ENCODE results near the gene EFCAB8.

EFCAB8 gene, protein sequence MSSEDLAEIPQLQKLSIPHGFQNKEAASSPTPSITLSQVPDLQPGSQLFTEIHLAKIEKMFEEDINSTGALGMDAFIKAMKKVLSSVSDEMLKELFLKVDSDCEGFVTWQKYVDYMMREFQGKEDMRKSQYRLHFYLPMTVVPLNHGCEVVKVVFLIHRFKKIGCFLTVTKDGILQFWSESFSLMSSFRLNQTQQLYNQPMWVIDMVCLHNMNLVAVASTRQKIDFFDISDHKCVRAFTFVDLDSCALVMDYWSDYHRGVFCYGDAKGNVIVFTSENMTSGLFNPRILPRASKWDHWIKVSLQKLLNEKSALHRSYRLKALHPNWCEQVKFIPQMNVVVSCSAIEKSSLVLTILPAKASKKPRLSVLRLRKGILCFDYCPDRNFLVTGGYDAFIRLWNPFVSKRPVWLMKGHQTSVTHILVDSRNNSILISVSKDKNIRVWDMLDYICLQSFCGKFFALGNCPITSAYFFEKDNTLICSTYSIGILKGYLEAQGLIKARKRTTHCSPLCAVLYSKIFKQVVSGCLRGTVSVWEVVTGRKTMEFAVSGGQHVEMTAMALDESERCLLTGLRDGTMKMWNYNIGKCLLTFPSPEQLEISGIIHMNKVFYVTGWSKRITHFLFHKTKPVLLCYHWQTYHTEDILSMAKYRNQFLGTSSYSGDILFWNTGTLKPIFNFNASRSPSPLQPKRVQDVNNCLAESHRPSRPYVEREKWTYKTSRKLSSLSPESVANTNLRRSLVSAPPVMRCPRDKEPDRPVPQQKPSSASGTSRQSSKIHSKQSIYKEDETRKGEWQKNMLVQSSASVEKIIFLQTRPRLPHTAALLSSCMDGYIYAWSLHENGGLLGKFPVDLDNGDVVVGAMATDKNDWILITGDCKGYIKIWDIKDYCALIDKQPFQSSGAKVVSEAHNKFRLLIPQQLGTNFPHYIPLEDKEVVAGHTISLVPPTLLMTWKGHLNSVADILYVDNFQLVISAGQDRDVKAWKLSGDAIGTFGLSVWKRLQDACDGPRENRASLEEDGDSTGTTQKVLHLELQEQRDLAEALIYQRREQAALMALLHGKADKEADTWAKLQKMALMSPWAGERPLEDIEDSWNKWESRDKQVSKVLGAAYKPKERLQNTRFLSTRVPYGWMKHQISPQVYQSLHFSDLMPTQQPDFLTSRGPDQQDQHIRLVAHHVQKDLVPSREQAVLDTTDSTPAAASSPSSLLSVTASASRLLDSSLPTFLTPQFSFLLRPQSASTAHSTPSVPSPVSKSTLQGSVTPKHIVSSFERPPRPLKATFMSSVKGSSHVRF

DNA sequence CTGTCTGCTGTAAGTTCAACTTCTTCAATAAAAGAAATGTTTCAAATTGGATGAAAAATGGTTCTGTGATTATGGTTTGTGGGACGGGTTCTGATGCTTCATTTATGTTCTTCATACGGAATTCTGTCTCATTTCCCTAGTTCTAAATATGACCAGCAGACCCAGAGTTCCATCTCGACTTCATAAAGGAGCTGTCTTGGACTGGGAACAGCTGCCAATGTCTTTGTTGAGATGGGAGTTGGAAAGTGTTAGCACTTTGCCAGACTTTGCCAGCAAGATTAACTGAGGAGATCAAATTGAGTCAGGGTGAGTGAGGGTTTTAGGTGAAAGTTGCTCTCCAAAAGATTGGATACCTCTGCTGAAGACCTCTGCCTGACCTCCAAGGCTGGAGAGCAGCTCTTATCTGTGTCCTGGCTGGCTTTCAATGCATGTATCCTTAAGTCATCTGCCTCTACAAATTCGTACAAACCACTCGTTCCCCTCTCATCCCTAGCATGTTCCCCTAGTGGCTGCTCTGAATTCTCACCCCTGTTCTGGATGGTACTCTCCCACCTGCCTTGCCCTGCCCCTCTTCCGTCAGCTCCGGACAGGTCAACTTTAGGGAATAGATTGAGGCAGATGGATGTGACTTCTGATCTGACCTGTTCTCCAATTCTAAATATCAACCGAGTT is at the start of gene EFCAB8:
EFCAB8 (plus strand) TSS at position 223 of the 672 bp plus-strand sequence. CDS start 4,870 bp downstream, outside the sequence.
- no peak for DNase-seq (ENCODE audit: low spot score)

DNA sequence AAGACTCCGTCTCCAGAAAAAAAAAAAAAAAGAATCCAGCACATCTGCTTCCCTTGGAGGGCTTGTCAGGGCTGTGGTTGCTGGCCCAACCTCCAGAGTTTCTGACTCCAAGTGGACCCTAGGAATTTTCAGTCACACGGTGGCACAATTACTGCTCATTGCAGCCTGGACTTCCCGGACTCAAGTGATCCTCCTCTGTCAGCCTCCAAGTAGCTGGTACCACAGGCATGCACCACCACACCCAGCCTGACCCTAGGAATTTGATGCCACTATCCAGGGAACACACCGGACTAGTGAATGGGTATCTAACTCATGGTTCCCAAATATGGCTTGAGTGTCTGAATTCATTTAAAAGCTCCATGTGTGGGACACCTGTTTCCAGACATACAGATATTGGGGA is 48.8 kb upstream of the EFCAB8 start:
- no peak for DNase-seq (ENCODE audit: low spot score)

DNA sequence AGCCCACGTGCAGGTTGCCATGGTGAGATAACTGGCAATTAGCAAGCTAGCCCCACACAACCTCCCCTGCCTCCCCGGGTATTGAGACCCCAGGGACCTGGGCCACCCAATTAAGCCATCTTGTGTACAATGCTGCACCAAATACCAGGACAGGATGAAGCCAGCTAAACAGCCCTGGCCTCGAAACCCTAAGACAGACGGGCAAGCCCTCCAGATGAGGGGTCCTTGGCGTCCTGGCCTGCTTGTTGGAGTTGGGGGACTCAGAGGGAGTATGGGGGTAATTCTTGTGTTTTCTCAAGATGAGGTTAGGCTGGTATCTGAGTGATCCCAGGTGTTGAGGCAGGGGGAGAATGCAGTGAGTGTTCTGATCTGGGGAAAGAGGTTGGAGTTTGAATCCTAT is 47.8 kb upstream of the EFCAB8 start:
- no peak for DNase-seq (ENCODE audit: low spot score)

DNA sequence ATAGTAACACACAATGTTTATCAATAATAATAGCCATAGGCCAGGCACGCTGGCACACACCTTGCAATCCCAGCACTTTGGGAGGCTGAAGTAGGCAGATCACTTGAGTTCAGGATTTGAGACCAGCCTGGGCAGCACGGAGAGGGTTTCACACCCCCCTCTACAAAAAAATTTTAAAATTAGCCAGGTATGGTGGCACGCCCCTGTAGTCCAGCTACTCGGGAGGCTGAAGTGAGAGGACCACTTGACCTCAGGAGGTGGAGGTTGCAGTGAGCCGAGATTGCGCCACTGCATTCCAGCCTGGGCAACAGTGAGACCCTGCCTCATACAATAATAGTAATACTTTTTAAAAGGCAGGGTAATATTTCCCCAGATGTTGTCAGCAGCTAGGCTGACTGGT is 46.8 kb upstream of the EFCAB8 start:
- no peak for DNase-seq (ENCODE audit: low spot score)

DNA sequence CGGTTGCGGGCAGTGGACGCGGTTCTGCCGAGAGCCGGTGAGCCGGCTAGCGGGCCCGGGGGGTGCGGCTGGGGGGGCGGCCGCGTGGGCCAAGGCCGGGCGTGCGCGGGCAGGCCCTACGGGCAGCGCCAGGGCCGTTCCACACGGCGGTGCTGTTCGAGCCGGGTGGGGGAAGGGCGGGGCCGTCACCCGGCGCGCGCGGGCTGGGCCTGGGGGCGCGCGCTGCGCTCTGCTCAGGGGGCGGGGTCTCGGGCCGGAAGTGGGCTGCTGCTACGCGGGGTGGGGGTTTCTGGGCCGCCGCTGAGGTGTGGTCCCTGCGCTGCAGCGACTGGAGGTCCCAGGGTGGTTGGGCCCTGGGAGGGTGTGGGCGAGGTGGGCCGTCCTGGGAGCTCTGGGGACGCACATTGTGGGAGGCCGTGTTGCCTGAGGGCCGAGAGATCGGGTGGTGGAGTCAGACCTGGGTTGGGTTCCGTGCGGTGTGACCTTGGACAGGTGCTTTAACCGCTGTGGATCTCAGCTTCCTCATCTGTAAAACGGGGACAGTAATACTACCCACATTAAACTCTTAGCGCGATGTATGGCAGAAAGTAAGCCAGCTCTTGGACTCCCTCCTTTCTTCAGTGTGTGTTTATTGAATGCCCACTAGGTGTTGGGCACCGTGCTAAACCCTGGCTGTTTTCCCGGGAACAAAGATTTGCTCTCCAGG is 38.6 kb upstream of the EFCAB8 start:
- DNase-seq (ENCODE audit: low spot score), result peak; percentile 70

DNA sequence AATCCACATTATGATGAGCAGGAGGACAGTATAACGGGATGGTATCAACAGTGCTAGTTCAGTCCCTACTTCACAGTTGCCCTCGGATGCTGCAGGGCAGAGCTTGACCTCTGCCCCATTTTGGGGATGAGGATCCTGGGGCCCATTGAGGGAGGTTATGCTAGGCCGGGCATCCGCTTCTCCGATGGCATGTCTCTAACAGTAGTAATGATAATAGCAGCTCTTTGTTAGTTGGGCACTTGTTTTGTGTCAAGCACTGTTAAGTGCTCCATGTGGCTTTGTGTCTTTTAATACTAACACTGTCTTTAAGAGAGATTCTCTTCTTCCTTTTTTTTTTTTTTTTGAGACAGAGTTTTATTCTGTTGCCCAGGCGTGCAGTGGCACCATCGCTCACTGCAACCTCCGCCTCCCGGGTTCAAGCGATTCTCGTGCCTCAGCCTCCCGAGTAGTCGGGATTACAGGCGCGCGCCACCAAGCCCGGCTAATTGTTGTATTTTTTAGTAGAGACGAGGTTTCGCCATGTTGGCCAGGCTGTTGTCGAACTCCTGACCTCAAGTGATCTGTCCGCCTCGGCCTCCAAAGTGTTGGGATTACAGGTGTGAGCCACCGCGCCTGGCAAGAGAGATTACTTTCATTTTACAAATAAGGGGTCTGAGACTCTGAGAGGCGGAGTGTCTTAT is 37.9 kb upstream of the EFCAB8 start:
- DNase-seq (ENCODE audit: low spot score), result no peak

DNA sequence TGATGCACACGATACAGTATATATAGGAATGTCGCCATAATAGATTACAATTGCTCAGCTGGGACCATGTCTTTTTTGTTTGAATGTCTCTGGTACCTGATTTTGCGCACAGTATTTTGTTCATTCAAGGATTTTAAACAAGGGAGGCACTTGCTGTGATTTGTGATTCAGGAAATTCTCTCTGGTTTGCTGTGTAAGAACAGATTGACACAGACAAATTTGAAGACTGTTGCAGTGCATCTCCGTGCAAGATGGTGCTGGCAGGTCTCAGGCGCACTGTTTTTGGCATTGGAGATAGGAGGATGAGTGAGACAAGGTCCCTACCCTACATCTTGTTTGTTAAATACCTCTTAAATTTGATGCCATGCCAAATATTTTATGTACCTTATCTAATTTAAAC is 36.5 kb upstream of the EFCAB8 start:
- no peak for DNase-seq (ENCODE audit: low spot score)

DNA sequence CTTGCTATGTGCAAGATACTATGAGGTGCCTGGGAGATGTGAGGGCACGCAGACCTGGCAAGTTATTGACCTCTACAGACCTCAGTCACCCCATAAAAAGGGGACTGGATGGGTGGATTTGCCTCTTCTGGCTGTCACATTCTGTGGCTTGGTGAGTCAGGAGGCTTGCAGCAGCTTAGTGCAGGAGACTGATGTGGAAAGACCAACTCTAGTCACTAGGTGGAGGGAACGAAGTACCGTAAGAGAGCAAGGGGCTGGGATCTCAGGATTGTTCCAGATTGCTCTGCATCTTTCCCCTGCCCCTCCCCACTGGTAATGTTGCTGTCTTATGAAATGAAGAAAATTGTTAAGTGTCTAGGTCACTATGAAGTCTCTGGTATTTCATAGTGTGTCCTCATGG is 35.6 kb upstream of the EFCAB8 start:
- DNase-seq (ENCODE audit: low spot score), result peak; percentile 61

DNA sequence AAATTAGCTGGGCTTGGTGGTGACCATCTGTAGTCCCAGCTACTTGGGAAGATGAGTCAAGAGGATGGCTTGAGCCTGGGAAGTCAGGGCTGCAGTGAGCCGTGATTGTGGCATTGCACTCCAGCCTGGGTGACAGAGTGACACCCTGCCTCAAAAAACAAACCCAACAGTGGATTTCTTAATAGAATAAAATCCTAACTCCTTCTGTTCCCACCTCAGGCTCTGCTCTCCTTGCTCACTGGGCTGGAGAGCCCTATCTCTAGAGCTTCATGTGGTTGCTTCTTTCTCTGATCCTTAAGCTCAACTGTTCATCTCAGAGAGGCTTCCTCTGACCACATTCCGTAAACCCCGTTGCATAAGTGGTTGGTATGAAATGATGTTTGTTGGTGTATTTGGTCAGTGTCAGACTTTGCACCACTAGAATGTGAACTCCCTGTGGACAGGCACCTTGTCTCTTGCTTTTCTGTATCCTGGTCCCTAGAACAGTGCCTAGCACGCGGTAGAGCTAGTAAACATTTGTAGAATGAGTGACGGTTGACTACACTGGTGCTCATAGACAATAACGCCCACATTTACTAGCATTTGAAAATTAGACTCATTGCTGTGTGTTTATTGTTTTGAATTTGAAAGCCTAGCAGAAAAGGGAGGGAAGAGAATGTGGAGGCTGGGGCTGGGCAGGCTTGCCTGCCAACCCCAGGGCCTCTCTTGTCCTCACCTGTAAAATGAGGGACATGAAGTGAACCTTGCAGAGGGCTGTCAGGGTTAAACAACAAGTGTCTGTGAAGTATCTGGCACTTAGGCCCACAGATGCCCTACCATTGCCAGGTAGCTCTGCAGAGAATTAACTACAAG is 34.8 kb upstream of the EFCAB8 start:
- DNase-seq (ENCODE audit: low spot score), result no peak

DNA sequence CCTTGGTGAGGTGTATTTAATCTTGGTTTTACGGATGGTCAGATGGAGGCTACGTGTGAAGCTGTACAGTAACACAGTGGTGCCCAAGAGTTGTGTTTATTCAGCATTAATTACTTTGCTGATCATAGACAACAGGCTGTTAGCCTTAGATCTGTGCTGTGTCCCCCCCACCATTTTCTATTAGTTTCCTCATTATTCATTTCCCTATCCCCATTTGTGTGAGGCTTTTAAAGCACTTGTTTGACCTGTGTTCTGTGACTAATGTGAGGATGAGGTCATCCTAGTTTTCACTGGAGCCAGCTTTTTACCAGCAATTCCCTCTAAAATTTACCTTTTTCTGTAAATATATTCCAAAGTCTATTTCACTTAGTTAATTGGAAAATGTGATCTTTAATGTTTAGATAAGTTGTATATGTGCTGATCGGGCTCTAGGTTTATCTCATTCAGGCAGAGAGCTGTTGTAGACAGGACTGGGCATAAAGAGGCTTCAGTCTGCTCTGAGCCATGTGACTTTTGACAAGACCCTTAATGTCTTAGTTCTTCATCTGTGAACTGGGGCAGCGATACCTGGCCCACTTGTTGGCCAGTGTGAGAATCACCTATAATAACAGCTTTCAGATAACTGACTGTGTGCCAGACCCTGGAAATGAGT is 30.6 kb upstream of the EFCAB8 start:
- no peak for DNase-seq (ENCODE audit: low spot score)

DNA sequence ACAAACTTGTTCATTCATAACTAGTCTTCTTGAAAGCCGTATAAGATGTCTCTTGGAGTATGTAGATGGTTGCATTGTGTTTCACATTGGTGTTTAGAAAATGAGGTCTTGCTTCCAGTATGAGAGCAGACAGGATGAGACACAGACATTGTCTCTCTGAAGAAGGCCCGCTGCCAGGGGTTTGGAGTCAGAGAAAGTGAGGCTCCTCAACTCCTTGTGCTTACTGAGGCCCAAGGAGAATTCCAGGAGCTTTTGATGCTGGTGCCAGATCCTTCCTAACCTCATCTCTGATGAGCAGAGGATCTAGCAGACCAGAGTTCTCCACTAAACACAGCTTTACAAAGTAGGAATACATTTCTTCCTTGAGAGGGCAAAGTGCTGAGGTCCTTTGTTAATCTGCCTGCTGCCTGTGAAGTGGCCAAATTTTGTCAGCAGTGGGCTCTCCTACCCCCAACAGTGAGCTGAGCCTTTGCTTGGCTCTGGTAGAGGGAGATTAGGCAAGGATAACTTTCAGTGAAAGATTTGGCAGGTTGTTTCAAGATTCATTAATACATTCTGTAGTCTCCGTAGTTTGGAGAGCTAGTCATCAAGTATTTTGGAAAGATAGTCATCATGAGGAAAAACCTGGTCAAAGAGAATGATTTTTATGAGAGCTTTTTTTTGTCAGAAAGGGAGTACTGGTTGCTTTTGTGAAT is 29.3 kb upstream of the EFCAB8 start:
- no peak for DNase-seq (ENCODE audit: low spot score)

DNA sequence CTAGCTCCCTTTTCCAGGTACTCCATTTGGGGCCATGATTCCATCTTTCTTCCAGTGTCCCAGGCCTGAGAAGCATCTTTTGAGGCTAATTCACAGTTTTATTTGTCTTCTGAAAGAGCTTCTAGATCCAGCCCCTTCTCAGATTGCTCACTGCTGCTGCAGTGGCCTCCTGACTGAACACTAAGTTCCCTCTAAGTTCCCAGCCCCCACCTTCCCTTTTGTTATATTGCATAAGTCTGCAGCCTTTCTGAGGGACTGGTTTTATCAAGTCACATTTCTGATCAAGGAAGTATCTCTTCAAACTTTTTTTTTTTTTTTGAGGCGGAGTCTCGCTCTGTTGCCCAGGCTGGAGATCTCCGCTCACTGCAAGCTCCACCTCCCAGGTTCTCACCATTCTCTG is 28.3 kb upstream of the EFCAB8 start:
- no peak for DNase-seq (ENCODE audit: low spot score)

DNA sequence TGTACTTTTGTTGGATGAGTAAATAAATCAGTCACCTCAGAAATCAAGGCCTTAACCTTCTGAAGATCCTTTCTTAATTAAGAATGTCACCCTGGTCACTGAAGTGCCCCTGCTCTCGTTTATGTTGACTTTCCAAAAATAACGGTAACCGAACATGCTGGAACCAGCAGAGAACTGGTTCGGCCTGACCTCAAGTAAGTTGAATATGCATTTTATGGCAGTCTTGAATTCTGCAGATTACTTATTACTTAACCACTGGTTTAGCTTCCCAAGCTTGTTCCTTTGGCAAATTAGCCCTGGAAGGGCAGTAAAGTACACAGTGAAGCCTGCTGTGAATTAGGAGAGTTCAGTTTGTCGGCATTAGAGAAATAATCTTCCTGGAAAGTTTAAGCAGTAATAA is 26.7 kb upstream of the EFCAB8 start:
- DNase-seq (ENCODE audit: low spot score), result no peak

DNA sequence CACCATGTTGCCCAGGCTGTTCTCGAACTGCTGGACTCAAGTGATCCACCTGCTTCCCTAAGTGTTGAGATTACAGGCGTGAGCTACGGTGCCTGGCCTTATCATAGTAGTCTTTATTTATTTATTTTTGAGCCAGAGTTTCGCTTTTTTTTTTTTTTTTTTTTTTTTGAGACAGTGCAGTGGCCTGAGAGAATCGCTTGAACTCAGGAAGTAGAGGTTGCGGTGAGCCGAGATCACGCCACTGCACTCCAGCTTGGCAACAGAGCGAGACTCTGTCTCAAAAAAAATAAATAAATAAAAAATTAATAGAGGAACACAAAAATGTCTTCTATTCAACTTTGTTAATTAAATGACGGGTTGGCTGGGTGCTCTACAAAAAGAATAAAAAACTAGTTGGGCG is 26.1 kb upstream of the EFCAB8 start:
- no peak for DNase-seq (ENCODE audit: low spot score)

DNA sequence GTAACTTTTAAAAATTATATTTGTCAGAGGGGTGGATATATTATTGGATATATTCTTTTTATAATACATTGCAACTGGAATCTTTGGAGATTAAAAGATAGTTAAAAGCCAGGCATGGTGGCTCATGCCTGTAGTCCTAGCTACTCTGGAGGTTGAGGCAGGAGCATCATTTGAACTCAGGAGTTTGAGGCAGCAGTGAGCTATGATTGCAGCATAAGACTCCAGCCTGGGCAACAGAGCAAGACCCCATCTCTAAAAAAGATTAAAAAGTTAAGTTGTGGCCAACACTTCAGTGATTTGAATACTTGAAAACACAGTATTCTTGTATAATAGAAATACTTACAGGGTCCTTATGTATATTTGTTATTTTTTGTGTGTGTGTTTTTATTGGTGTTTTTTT is 23.8 kb upstream of the EFCAB8 start:
- no peak for DNase-seq (ENCODE audit: low spot score)

DNA sequence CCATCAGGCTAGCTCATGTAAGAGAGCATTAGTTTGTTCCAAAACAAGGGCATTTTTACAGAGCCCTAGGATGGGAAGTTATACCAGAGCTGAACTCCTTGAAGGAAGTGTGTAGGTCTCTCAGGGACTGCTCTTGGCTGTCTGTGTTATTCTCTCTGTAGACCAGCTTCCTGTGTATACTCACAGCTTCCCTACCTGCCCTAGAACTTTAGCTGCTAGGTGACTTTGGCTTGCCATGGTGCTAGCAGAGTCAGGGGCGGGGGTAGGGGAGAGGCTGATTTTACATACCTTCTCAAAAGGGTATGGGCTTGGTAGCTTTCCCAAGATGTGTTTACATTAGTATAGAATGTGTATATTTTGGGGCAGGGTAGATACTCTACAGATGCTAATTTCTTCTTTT is 21.6 kb upstream of the EFCAB8 start:
- no peak for DNase-seq (ENCODE audit: low spot score)

DNA sequence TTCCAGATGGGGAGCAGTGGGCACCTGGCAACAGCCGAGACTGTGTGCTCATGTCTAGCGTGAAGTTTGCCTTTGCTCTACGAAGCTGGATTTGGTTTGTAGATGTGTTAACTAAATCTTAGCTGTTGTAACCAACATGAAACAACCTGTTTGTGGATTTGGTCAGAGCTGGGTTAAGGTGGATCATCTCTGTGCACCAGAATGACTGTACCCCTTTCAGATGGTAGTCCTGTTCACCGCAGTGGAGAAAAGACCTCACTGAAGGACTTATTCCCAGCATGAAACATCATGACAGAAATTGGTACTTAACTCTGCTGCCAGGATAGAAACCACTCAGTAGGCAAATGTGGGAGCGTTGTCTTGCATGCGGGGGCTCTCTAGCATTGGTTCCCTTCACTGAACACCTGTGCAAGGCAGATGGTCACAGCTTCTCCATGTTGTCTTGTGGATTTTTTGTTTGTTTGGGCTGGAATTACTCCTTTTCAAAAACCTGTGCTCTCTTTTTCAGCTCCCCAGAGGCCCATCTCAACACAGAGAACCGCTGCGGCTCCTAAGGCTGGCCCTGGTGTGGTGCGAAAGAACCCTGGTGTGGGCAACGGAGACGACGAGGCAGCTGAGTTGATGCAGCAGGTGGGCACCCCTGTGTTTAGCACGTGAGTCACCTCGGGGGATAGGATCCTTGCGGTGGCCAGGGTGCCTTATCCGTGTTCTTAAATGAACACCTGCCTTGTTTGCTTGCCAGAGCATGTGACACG is 19.3 kb upstream of the EFCAB8 start:
- no peak for DNase-seq (ENCODE audit: low spot score)

DNA sequence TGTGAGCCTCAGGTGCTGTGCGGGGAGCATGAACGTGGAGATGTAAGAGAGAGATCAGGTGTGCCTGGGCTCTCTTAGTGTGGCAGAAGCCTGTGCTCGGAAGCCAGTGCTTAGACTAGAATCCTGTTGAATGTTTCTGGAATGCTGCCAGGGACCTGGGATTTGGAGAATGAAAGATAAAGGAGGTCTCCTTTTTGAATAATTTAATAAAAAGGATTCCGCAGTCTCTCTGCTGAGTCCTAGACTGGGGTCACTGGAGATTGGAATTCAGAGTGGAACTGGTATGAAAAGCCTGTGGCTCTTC is 18.8 kb upstream of the EFCAB8 start:
- no peak for DNase-seq (ENCODE audit: low spot score)

Data from SW480 (cell line).